ENCODE results near the gene RAI1. TPM values are rescaled to one million over a fixed set of nuclear protein-coding genes. Genes with fewer than 3 reads are reported as not detected.

RAI1 gene
- total and polyA plus RNA-seq, 2 of the 8 experiments (the other 6 are each of a cell fraction or from before 2014, with no cell fraction given) = 0.39 to 1.2 TPM

- peak overlapping the region; percentile 100 for H2BK20ac ChIP-seq (ENCODE audit: low read length)
- H3K9me3 ChIP-seq (ENCODE audit: insufficient read depth in 2 of 2, low read depth in 1 of 2, low read length in 1 of 2) = no peaks in the 10 kb centered on the region
- peak overlapping the region in 1 of 4 experiments; percentile 28; a peak in 1 of 8 replicates for H3K4me3 ChIP-seq (ENCODE audit: extremely low read depth in 1 of 4, insufficient read depth in 2 of 4, low read depth in 3 of 4, low read length in 4 of 4)
- peak overlapping the region; percentile 20; the same call in 1 of the 2 replicates for H2BK5ac ChIP-seq (ENCODE audit: low read depth, low read length)
- peak overlapping the region; percentile 49; the same call in 1 of the 2 replicates for H2BK15ac ChIP-seq (ENCODE audit: low read length)
- peak overlapping the region; percentile 86 for H4K91ac ChIP-seq (replicated peaks; ENCODE audit: insufficient read length, low read length)
- H3K79me1 ChIP-seq (ENCODE audit: low read depth, low read length) = no peaks in the 10 kb centered on the region
- peaks cover 0 to 3% of the 10 kb centered on the region in 2 experiments for H4K20me1 ChIP-seq (replicated peaks in 1 of 2; ENCODE audit: control insufficient read depth in 1 of 2, insufficient read depth in 2 of 2, low read length in 2 of 2)
- H3K4me1 ChIP-seq (replicated peaks in 1 of 4; ENCODE audit: control insufficient read depth in 3 of 4, insufficient read depth in 4 of 4, low read length in 3 of 4) = peaks cover 13 to 40% (median 22%) of the 10 kb centered on the region in 4 experiments
- H3K18ac ChIP-seq (ENCODE audit: extremely low read depth, low read length) = peak overlapping the region; percentile 33
- H4K8ac ChIP-seq (ENCODE audit: extremely low read depth, insufficient read depth, low read length) = 0 out of 2 replicates have a peak overlapping the region, but pooled peaks have one; percentile 63
- H3K9ac ChIP-seq (replicated peaks in 1 of 4; ENCODE audit: extremely low read depth in 1 of 4, low read depth in 3 of 4, low read length in 3 of 4) = no peak overlapping the region
- no peak overlapping the region for H3K23ac ChIP-seq (ENCODE audit: insufficient read length)
- peak; percentile 67; the same call in 1 of the 2 replicates for TF ChIP-seq FOSL1 (IDR thresholded peaks at IDR 0.05; ENCODE audit: insufficient read depth, low read depth, low read length)
- no peak for TF ChIP-seq GTF2F1 (IDR thresholded peaks at IDR 0.05; ENCODE audit: borderline replicate concordance, low read depth, low read length)
- no peak overlapping the region for H2AK5ac ChIP-seq (ENCODE audit: low read depth, low read length)
- peak overlapping the region; percentile 3; the same call in 1 of the 2 replicates for H2AFZ ChIP-seq (ENCODE audit: low read length)
- no peak overlapping the region for H3K56ac ChIP-seq (replicated peaks; ENCODE audit: insufficient read length, low read depth, low read length)
- no peak overlapping the region for H3K14ac ChIP-seq (ENCODE audit: insufficient read length)
- H2BK120ac ChIP-seq (replicated peaks; ENCODE audit: low read depth, low read length) = no peak overlapping the region
- H3K4ac ChIP-seq (replicated peaks; ENCODE audit: insufficient read length, low read depth, low read length) = peak overlapping the region; percentile 94
- no peak overlapping the region for H3K27ac ChIP-seq (ENCODE audit: low read depth, low read length)
- ChIA-PET POLR2A (ENCODE audit: partially characterized antibody) (interaction anchor here (0.6 to 2.3 kb wide), 11 partner anchors 9 to 125 kb away, joined by 3 to 8 read pairs (median 3); no protein-coding TSS in a partner anchor), CTCF (ENCODE audit: partially characterized antibody) (interaction anchor here (1.0 to 4.4 kb wide), 10 partner anchors 10 to 69 kb away, joined by 3 to 19 read pairs (median 4); no protein-coding TSS in a partner anchor)
- FAIRE-seq (no peak), DNase-seq (ENCODE audit: low read depth in 1 of 2, low spot score in 2 of 2) (no peak)
- WGBS, 2 experiments (ENCODE audit: extremely low coverage in 1 of 2, insufficient coverage in 1 of 2, insufficient read length in 1 of 2, insufficient replicate concordance in 2 of 2, low coverage in 1 of 2, low lambda C conversion rate in 2 of 2, missing lambda C conversion rate in 1 of 2) = 35% methylated on average over 12 of the region's 12 CpGs; no CpG with 5 or more reads in 1 of the 2 experiments
- H3K36me3 ChIP-seq (ENCODE audit: control insufficient read depth in 2 of 4, insufficient read depth in 4 of 4, low read length in 3 of 4) = no peaks in the 10 kb centered on the region
- H4K5ac ChIP-seq (ENCODE audit: insufficient read length, low read depth, low read length) = no peak overlapping the region
- H2BK12ac ChIP-seq (ENCODE audit: low read depth, low read length) = peak overlapping the region; percentile 97; the same call in 1 of the 2 replicates
- H3K27me3 ChIP-seq (replicated peaks in 1 of 4; ENCODE audit: control insufficient read depth in 3 of 4, extremely low read depth in 1 of 4, insufficient read depth in 3 of 4, low read length in 3 of 4) = peaks cover 2 to 65% (median 44%) of the 10 kb centered on the region in 4 experiments
- H3K4me2 ChIP-seq (ENCODE audit: insufficient read depth in 1 of 2, low read depth in 2 of 2, low read length in 2 of 2) = peak overlapping the region; percentile 54 to 64; a peak in 3 of 4 replicates
- no peaks in the 10 kb centered on the region for H3K23me2 ChIP-seq (ENCODE audit: low read depth, low read length)
- H3K79me2 ChIP-seq (ENCODE audit: control insufficient read depth in 1 of 2, insufficient read depth in 2 of 2, low read length in 2 of 2) = no peaks in the 10 kb centered on the region
Measured at GRCh38 chr17:17711641-17712162, 30.4 kb downstream of the RAI1 start.

Measured in H1 (cell line).